ENCODE results near the gene FKBP1A.

DNA sequence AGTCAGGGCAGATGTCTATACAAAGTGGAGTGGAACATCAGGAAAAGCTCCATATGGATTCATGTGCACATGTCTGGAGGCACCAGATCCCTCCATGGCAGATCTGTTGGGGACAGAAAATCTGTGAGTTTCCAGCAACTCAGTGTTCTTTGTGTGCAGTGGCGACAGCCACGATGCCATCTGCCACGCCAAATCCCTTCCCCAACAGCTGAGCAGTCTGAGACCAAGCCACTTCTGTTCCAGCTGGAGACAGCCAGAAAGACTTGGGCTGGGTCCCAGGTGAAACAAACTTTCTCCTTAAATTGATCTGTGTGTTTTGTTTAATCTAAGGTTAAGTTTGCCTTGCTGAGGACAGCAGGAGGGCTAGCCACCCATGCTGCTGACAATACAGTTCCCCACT lies 22.9 kb downstream of the FKBP1A start:
- TF ChIP-seq, protein P1, sequence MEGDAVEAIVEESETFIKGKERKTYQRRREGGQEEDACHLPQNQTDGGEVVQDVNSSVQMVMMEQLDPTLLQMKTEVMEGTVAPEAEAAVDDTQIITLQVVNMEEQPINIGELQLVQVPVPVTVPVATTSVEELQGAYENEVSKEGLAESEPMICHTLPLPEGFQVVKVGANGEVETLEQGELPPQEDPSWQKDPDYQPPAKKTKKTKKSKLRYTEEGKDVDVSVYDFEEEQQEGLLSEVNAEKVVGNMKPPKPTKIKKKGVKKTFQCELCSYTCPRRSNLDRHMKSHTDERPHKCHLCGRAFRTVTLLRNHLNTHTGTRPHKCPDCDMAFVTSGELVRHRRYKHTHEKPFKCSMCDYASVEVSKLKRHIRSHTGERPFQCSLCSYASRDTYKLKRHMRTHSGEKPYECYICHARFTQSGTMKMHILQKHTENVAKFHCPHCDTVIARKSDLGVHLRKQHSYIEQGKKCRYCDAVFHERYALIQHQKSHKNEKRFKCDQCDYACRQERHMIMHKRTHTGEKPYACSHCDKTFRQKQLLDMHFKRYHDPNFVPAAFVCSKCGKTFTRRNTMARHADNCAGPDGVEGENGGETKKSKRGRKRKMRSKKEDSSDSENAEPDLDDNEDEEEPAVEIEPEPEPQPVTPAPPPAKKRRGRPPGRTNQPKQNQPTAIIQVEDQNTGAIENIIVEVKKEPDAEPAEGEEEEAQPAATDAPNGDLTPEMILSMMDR (conservative IDR thresholded peaks at IDR 0.05 in 1 of 2, IDR thresholded peaks at IDR 0.05 in 1 of 2; ENCODE audit: extremely low read depth in 1 of 2, insufficient read depth in 1 of 2, low read depth in 1 of 2, low read length in 2 of 2) = no peak
- no peak for TF ChIP-seq EZH2 (IDR thresholded peaks at IDR 0.05; ENCODE audit: borderline replicate concordance, low read length)
